Fibroblast of upper back skin (primary cell): ENCODE data around the gene PAK3.

ENCODE experiments used
- DNase-seq: peaks from one replicate; pipeline ENCODE4 v3.0.0-alpha.2; 2013

Gene PAK3

DNA sequence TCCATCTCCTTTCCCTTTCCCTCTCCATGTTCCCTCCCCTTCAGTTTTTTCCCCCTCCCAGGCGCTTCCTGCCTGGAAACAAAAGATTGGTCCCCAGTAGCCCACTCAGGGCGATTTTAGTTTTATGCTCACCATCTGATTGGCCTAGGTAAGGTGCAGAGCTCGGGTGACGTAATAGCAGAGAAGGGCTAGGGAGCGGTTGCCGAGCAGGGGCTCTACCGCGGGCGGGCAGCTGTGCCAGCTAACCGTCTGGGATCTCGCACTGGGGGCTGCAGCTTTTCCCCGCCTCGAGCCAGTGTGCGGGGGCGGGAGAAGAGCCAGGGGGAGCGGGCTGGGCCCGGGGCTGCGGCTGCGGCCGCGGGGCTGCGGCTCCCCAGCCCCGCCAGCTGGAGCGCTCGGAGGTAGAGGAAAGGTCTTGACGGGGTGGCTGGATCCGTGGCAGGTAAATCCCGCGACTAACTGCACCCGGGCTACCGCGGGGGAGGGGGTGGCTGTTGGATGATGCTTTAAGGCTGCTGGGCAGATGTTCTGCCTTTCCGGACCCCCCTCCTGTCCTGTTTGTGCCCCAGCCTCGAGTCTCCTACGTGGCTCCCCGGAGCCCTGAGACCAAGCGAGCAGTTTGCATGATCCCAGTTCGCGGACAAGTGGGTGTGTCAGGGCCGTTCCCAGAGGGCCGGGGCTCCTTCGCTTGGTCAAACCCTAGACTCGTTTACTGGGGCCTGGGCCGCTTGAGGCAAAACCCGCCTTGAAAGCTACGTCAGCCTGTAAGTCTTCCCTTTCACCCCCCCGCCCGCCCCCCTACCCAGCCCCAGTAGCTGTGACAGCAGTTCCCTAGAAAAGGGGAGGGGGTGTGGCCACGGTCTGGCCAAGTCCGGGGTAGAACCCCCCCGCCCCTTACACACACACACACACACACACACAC lies at the start of gene PAK3:
Gene PAK3 (plus strand): TSS at position 218 of the 922 bp plus-strand sequence. CDS start 26,913 bp downstream, outside the sequence.
- DNase-seq = peak; percentile 75

DNA sequence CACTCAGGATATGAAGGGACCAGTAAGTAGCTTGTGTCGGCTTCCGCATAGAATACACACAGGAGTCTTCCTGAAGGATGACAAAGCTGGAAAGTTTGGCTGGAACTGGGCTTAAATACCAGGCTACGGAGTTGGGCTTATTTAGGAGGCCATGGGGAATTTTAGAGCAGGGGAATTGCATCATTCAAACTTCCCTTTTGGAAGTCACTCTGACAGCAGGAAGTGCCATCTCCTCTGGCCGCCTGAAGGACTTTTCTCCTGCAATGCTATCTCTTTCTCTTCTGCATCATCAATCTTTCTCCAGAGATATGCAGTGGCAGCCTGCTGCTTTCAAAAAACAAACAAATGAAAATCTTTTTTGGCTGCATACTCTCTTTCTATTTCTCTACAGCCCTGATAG lies 48.4 kb upstream of the PAK3 start:
- DNase-seq = no peak

DNA sequence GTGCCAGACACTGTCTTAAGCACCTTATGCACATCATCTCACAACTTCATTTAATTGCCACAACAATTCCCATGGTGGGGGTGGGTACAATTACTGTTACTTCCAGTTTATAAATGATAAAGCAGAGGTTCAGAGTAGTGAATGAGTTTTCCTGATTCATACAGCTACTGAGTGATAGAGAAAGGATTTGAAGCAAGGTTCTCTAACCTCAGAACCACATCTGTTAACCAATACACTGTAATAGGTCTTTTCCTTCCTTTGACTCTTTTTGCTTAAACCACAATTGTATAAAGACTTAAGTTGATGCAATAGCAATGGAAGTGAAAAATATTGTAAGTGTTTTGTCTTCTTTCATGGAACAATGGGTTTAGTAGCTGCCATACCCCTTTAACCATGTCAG lies 43.5 kb upstream of the PAK3 start:
- DNase-seq = peak; percentile 1

- DNase-seq = no peak
These were observed 24.3 kb upstream of the PAK3 start for GRCh38 chrX:111071542-111072277.

DNA sequence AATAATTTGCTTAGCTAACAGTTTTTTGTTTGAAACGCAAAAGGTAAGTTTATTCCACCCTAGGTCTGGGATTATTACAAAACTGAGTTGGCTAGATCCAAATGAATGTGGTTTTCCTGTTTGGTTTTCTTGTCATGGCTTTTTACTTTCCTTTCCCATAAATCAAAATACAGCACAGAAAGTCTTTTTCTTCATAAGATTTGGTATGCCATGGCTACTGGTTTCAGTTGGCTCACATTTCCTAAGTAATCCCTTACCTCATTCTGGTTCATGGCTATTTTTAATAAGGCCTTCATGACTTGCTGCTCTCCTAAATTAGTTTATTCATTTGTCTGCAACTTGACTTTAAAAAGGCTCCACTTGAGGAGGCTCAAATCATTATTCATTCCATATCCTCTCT lies 12.9 kb upstream of the PAK3 start:
- peak; percentile 6 for DNase-seq

GRCh38 chrX:111086591-111087006 lies 9.4 kb upstream of the PAK3 start:
- DNase-seq = no peak

GRCh38 chrX:111088628-111089027 lies 7.4 kb upstream of the PAK3 start:
- no peak for DNase-seq

- no peak for DNase-seq
These were observed 5.5 kb upstream of the PAK3 start for GRCh38 chrX:111090458-111090857.

- peak; percentile 5 for DNase-seq
These were observed 2.9 kb downstream of the PAK3 start for GRCh38 chrX:111098874-111099273.

- DNase-seq = peak; percentile 12
These were observed 4.2 kb downstream of the PAK3 start for GRCh38 chrX:111100191-111100590.

- no peak for DNase-seq
These were observed 5.6 kb downstream of the PAK3 start for GRCh38 chrX:111101580-111101979.

GRCh38 chrX:111102636-111103035 lies 6.6 kb downstream of the PAK3 start:
- no peak for DNase-seq

DNA sequence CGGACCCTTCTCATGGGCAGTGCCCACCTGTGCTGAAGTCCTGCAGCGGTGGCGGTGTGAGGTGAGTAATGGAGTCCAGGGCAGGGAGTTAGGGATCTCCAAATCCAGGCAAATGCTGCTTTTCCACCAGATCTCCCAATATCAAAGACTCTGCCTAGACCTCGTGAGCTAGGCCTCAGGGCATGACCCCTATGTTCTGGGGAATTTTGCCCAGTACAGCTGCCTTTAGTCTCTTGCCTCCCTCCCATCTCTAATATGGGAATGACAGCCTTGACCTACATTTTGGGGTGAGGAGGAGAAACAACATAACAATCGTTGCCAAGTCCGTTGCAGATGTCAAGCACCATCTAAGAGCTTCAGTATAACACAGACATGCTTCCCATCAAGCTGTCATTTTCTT lies 7.3 kb downstream of the PAK3 start:
- no peak for DNase-seq

DNA sequence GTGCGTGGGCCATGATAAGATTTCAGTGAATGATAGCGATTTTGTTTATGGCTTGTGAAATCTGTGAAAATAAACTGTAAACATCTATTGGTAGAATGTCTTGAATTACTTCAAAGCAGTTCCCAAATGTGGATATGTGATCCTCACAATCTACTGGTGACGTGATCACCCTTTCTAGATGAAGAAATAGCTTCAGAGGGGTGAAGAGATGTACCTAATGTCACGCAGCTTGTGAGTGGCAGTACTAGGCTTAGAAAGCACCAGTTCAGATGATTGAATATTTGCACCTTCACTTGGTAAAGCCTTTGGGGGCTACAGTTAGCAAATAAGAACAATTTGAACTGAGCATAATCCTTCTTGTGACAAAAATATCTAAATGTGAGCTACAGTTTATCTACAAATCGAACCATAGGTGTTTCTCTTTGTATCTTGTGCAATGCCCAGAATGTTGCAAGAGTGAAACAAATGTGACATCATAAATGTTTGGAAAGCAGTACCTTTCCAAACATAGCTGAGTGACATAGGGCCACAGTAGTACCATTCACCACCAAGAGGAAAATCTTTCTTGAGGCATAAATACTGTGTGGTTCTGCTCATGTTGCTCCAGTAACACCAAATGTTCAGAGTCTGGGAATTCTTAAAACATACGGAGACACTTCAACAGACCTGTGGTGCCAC lies 14.2 kb downstream of the PAK3 start:
- no peak for DNase-seq

GRCh38 chrX:111114806-111115205 lies 18.8 kb downstream of the PAK3 start:
- no peak for DNase-seq

- no peak for DNase-seq
These were observed 20.7 kb downstream of the PAK3 start for GRCh38 chrX:111116666-111117065.

DNA sequence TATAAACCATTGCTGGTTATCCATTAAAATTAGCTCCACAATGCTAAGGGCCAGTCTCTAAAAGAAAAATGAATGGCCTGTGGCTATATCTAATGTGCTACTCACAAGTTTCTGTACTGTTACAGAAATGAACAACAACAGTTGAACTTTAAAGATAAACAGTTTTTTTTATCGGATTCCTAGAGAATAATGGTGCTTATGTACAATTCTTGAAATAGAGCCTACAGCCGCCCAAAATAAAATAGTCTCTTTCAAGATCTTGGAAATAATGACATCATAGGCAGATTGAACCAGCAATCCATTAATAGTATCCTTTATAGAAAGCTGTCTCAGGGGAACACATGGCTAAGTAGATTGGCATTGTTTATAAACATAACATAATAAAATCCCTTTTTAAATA lies 23.4 kb downstream of the PAK3 start:
- DNase-seq = no peak

DNA sequence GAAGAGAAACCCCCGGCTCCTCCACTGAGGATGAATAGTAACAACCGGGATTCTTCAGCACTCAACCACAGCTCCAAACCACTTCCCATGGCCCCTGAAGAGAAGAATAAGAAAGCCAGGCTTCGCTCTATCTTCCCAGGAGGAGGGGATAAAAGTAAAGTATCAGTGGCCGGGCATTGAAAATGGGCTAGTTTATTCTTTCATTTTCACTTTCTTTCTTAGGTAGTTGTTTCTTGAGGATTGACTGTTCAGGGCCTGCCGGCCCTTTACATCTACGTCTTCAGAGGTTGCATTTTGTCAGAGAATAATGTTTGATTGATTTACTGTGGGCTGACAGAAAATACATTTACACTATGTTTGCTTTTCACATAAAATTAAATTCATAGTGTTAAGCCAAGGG lies 27.1 kb downstream of the PAK3 start:
- no peak for DNase-seq

GRCh38 chrX:111123606-111124179 lies 27.7 kb downstream of the PAK3 start:
- DNase-seq = no peak

- no peak for DNase-seq
These were observed 28.4 kb downstream of the PAK3 start for GRCh38 chrX:111124418-111124817.

DNA sequence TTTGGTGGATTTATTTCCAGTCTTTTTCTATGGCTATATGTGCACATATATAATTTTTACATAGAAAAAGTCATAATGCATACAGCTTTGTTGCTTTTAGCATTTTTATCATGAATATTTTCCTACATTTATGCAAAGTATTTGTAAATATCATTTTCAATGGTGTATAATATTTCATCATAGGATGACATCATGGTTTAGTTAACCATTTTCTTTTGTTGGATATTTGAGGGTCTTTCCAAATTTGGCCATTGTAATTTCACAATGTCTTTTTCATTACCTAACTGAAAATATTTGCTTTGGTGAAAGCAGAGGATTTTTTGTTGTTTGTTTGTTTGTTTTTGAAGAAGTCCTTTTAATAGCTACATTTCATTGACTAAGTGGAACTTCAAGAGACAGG lies 31.0 kb downstream of the PAK3 start:
- no peak for DNase-seq

- no peak for DNase-seq
These were observed 33.9 kb downstream of the PAK3 start for GRCh38 chrX:111129921-111130320.

DNA sequence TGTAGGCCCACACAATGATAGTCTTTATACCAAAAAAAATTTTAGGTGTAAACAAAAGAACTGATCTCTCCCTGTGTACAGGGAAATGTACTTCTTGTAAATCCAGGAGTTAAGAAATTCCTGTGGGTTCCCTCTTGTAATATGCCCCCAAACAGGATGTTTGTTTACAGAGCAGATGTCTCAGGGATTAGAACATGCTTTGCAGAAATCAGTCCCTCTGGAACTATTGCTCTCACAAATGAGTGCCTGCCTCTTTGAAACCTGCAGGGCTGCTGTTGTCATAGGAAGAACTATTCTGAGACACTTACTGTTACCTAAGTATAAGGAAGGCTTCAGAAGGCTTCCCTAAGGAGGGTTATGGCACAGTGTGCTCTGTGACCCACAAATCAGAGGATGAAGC lies 35.6 kb downstream of the PAK3 start:
- no peak for DNase-seq
